ENCODE data around the gene SBK1.
A peak's percentile ranks its signal among the peaks of the same experiment; 100 is the strongest.

Gene SBK1

GRCh38 chr16:28283798-28284577, 8.3 kb upstream of the SBK1 start:
- no peaks in the 10 kb centered on the region for H3K9me3 Mint-ChIP-seq
- H3K4me3 Mint-ChIP-seq: no peak overlapping the region
- no peaks in the 10 kb centered on the region for H3K36me3 Mint-ChIP-seq (ENCODE audit: low read depth)
- H3K27ac Mint-ChIP-seq: peak overlapping the region in 2 of 3 experiments; percentile 11 to 67
- H3K4me1 Mint-ChIP-seq: peaks cover 20% of the 10 kb centered on the region
- peaks cover 3% of the 10 kb centered on the region for H3K27me3 Mint-ChIP-seq (ENCODE audit: low read depth)
- no peak for TF ChIP-seq CTCF (IDR thresholded peaks at IDR 0.05; ENCODE audit: unreplicated experiment in 3 of 3)

- no peak for TF ChIP-seq CTCF (IDR thresholded peaks at IDR 0.05; ENCODE audit: unreplicated experiment in 3 of 3)
- H3K9me3 Mint-ChIP-seq: no peaks in the 10 kb centered on the region
- no peak overlapping the region for H3K4me3 Mint-ChIP-seq
- H3K27ac Mint-ChIP-seq: no peak overlapping the region
- peaks cover 3% of the 10 kb centered on the region for H3K27me3 Mint-ChIP-seq (ENCODE audit: low read depth)
- H3K4me1 Mint-ChIP-seq: peaks cover 27% of the 10 kb centered on the region
- H3K36me3 Mint-ChIP-seq (ENCODE audit: low read depth): no peaks in the 10 kb centered on the region
Observed at GRCh38 chr16:28285649-28286048, 6.7 kb upstream of the SBK1 start.

- no peaks in the 10 kb centered on the region for H3K36me3 Mint-ChIP-seq (ENCODE audit: low read depth)
- no peaks in the 10 kb centered on the region for H3K9me3 Mint-ChIP-seq
- H3K27me3 Mint-ChIP-seq (ENCODE audit: low read depth): peaks cover 3% of the 10 kb centered on the region
- no peak for TF ChIP-seq CTCF (IDR thresholded peaks at IDR 0.05; ENCODE audit: unreplicated experiment in 3 of 3)
- H3K27ac Mint-ChIP-seq: no peak overlapping the region
- H3K4me3 Mint-ChIP-seq: no peak overlapping the region
- peaks cover 37% of the 10 kb centered on the region for H3K4me1 Mint-ChIP-seq
Observed at GRCh38 chr16:28288114-28288513, 4.2 kb upstream of the SBK1 start.

- H3K4me1 Mint-ChIP-seq: peaks cover 34% of the 10 kb centered on the region
- TF ChIP-seq CTCF (IDR thresholded peaks at IDR 0.05; ENCODE audit: unreplicated experiment in 3 of 3): no peak
- H3K36me3 Mint-ChIP-seq (ENCODE audit: low read depth): no peaks in the 10 kb centered on the region
- H3K27me3 Mint-ChIP-seq (ENCODE audit: low read depth): peaks cover 3% of the 10 kb centered on the region
- peak overlapping the region; percentile 63 to 84 (median 75) for H3K4me3 Mint-ChIP-seq
- peak overlapping the region; percentile 73 to 85 (median 77) for H3K27ac Mint-ChIP-seq
- H3K9me3 Mint-ChIP-seq: no peaks in the 10 kb centered on the region
Observed at GRCh38 chr16:28289048-28289447, 3.3 kb upstream of the SBK1 start.

GRCh38 chr16:28289939-28290858, 2.1 kb upstream of the SBK1 start:
- Mint-ChIP-seq H3K36me3 (ENCODE audit: low read depth) (no peaks in the 10 kb centered on the region), H3K4me3 (peak overlapping the region; percentile 78 to 83 (median 82)), H3K9me3 (no peaks in the 10 kb centered on the region), H3K27ac (peak overlapping the region; percentile 40 to 79 (median 64)), H3K27me3 (ENCODE audit: low read depth) (peaks cover 5% of the 10 kb centered on the region), H3K4me1 (peaks cover 34% of the 10 kb centered on the region)
- TF ChIP-seq CTCF (IDR thresholded peaks at IDR 0.05; ENCODE audit: unreplicated experiment in 3 of 3): no peak

Measured in nephron (organoid).